Hematopoietic multipotent progenitor cell treated with erythropoietin and hydrocortisone succinate and interleukin-3 and kit ligand, for 6 days (in vitro differentiated cells): ENCODE data around the gene PPP6R2.

Source experiments
- DNase-seq: peaks from one replicate; pipeline ENCODE4 v3.0.0-alpha.2; 2015

Gene PPP6R2

DNA sequence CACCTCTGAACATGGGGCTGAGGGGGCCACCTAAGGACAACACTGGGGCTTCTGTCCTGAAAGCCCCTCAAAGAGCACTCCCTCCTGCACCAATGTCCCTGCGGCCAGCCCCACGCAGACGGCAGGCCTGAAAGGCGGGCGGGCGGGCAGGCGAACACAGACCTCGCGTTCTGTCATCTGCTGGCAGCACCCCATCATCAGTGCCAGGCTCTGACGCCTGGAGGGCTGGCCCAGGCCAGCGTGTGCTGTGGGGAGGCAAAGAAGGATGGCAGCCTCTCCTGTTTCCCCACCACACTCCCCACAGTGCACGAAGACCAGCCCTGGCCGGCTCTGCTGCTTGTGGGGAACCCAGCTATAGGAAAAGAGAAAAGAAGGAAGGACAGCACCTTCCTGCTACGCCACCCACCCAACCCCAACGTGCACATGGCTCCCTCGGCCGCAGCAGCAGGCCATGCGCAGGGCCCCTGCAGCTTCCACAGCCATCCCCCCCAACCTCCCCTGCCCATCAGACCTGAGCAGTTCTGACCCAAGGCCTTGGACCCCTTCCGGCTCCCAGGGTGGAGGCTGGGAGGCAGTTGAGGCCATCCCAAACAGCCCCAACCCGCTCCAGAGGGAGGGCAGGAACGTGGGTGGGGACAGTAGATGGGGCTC is 128.2 kb downstream of the PPP6R2 start:
- DNase-seq = no peak

DNA sequence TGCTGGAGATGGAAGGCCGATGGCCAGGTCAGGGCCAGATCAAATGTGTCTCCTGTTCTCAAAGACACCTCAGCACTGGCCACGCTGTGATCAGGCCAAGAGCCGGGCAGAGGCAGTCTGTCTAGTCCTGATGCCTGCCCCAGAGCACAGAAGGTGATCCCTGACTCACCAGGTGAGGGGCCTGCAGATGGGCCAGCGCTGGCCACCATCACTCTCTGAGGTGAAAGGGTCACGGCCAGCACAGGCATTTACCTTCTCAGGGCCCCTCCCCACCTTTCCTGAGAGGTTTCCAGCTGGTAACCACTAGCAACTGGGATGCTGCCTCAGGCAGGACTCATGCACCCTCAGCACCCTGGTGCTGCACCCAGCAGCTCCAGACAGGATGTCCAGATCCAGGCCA is 128.8 kb downstream of the PPP6R2 start:
- DNase-seq = no peak

DNA sequence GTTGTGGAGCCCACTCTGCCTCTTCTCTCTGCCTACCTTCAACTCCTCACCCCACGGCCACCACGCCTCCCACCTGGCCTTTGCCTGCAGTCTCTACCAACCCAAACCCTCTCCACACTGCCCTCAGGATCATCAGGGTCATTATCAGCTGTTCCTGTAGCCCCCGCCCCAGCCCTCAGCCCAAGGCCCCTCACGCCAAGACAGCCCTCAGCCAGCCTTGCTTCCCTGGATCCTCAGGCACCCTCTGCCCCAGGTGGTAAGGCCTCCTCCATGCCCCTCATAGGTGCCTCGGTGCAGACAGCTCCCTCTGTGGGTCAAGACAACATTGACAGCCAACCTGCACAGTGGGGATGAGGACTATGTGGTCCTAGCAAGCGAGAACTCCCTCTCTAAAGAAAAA is 130.0 kb downstream of the PPP6R2 start:
- DNase-seq = peak; percentile 66

GRCh38 chr22:50473855-50474671 is 130.9 kb downstream of the PPP6R2 start:
- DNase-seq = peak; percentile 47

GRCh38 chr22:50474710-50475651 is 131.9 kb downstream of the PPP6R2 start, which contains the start of gene SBF1:
Gene SBF1 (minus strand): TSS chr22:50475035. CDS start chr22:50474840, 195 bp downstream.
- DNase-seq = peak; percentile 92

DNA sequence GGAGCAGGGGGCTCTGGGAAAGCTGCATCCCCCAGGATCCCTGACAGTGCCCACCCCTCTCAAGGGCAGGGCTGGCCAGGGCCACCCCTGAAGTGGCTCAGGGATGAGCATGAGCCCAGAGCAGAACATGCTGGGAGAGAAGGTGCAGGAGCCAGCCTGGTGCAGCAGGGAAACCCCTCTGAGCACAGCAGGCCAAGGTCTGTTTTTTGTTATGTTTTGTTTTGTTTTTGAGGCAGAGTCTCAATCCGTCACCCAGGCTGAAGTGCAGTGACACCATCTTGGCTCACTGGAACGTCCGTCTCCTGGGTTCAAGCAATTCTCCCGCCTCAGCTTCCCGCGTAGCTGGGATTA is 132.5 kb downstream of the PPP6R2 start:
- DNase-seq = no peak

DNA sequence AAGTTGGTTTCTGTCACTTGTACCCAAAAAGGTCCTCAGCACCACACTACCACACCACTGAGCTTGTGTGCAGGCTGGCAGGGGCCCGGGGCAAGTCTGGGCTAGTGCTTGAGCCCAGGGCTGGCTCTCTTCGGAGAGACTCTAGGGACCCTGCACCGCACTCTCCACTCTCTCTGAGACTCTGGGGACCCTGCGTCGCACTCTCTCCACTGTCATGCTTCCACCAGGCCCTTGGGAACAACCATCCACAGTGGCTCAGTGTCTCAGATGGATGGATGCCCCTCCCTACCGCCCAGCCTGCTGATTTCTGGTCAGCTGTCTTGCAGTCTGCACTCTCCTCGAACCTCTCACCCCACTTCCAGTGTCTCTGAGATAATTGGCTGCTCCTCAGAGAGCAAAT is 133.7 kb downstream of the PPP6R2 start:
- no peak for DNase-seq

GRCh38 chr22:50477923-50478322 is 134.8 kb downstream of the PPP6R2 start:
- no peak for DNase-seq

GRCh38 chr22:50479721-50480120 is 136.6 kb downstream of the PPP6R2 start:
- no peak for DNase-seq

DNA sequence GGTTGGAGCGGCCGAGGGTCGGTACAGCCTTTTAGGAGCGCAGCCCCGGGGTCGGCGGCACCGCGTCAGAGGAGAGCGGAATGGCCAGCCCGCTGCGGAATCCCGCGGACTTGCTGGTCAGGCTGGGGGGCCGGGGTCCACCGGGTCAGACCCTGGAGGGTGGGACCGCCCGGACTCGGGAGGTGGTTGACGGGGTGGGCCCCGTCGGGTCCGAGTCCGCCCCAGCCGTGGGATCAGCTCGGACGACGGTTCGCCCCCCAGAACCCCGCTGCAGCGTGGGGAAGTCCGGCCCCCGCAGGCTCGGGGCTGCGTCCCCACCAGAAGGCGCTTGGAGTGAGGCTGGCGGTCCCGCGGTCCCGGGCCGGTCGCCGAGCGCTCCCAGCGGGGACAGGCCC is 137.9 kb downstream of the PPP6R2 start:
- no peak for DNase-seq

- no peak for DNase-seq
Measured at GRCh38 chr22:50481440-50482106, 138.4 kb downstream of the PPP6R2 start, which contains the start of gene ADM2. Gene ADM2 (plus strand): TSS chr22:50481543. CDS start chr22:50481848, 305 bp downstream.

- no peak for DNase-seq
Measured at GRCh38 chr22:50482107-50483074, 139.3 kb downstream of the PPP6R2 start.

- DNase-seq = no peak
Measured at GRCh38 chr22:50483106-50483505, 140.0 kb downstream of the PPP6R2 start.

DNA sequence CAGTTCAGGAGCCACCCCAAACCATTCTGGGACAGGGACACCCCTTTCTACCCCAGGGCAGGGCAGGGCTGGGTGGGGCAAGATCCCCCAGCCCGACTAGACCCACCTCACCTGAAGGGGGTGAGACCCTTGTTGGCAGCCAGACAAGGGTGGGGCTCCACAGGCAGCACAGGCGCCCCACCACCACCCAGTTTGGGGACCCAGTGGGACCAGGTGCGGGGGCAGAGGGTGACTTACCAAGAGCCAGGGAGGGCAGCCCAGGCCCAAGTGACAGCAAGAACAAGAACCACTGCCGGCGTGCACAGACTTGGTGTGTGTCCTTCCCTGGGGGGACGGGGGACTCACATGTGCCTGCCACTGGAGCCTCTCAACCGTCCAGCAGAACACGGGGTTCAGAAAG is 140.4 kb downstream of the PPP6R2 start:
- no peak for DNase-seq

GRCh38 chr22:50483977-50484853 is 141.1 kb downstream of the PPP6R2 start:
- DNase-seq = no peak

GRCh38 chr22:50485221-50486131 is 142.3 kb downstream of the PPP6R2 start:
- DNase-seq = no peak

DNA sequence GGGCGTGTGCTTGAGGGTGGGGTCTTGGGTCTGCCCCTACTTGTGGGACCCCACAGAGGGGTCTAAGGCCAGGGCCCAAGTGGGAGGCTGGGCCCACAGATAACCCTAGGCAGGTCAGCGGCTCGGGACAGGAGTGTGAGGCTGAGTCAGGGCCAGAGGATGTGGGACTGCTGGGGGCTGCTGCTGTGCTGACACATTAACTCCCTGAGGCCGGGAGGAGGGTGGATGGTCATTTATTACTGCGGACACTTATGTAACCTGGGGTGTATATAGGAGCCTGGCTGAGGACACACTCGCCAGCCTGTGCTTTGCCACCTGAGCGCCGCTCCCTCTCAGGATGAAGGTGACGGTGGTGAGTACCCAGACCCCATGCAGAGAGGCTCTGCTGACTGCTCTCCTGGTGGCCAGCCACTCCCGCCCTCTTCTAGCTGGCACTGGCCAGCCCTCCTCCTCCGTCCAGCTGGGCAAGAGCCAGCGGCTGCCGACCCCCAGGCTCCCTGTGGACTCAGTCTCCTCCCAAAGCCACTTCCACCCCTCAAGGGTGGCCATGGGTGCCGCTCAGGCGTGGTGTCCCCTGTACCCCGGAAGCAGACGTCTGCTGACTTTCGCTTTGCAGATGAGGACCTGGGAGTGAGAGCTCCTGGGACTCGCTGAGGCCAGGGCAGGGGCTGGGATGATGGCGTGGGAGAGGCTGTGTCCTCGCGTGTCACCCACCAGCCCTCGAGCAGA is 143.6 kb downstream of the PPP6R2 start, which contains the start of gene MIOX:
Gene MIOX (plus strand): TSS at position 299 of the 729 bp plus-strand sequence. CDS start 39 bp downstream, at position 338.
- DNase-seq = no peak

GRCh38 chr22:50487290-50488005 is 144.3 kb downstream of the PPP6R2 start:
- no peak for DNase-seq
